Psoas muscle (tissue), 8 donors: ENCODE results near the gene TPSAB1. TPM values are rescaled to one million over a fixed set of nuclear protein-coding genes. Genes with fewer than 3 reads are reported as not detected.

Experiments used
- ATAC-seq, 4 donors: fragments of 200-7000 bp; cut with Tn5 transposase; one replicate each; pipeline ENCODE4 v1.9.1; 2020; ENCODE audit warnings: moderate library complexity in 3 of 4, mild to moderate bottlenecking in 2 of 4
- DNase-seq, 2 donors: peaks; one replicate each; pipeline ENCODE4 v3.0.0-alpha.2; 2020
- H3K27ac ChIP-seq: fragments of 200-600 bp; one replicate; pipeline ENCODE4 v1.8.0; 2022
- H3K27me3 ChIP-seq, 3 donors: fragments of 200-600 bp in 1 of 3; one replicate each; pipeline versions ENCODE4 v1.6.1 to v1.8.0; 2013 to 2022; ENCODE audit warnings: low read length in 2 of 3, mild to moderate bottlenecking in 2 of 3, moderate library complexity in 1 of 3; ENCODE audit not compliant: insufficient read depth in 3 of 3
- H3K36me3 ChIP-seq, 2 donors: fragments of 200-600 bp in 1 of 2; one replicate each; pipeline versions ENCODE4 v1.6.1 to v1.8.0; 2013 to 2022; ENCODE audit warnings: low read depth in 1 of 2, mild to moderate bottlenecking in 1 of 2, moderate library complexity in 1 of 2; ENCODE audit not compliant: insufficient read depth in 1 of 2
- H3K4me1 ChIP-seq: fragments of 200-600 bp; one replicate; pipeline ENCODE4 v1.8.0; 2022
- H3K4me3 ChIP-seq: fragments of 200-600 bp; one replicate; pipeline ENCODE4 v1.8.0; 2022; ENCODE audit warnings: mild to moderate bottlenecking
- H3K9me3 ChIP-seq: fragments of 200-600 bp; one replicate; pipeline ENCODE4 v1.8.0; 2022
- CTCF ChIP-seq: fragments of 200-600 bp; IDR thresholded peaks from one replicate; pipeline ENCODE4 v1.8.0; 2022; ENCODE audit warnings: antibody characterized with exemption
- WGBS, 3 donors: extraction: QIAGEN DNeasy Blood & Tissue Kit; methylation state at CpG; one replicate each; pipeline versions ENCODE4 v1.1.6 to v1.1.7; 2013; 5-methylcytosine and 5-hydroxymethylcytosine counted together
- intact Hi-C, 2 donors: fragments of 100-400 bp; cut with DNase I; formaldehyde crosslinking; loops; one replicate each; pipeline versions ENCODE4 v1.11.0 to v1.14.2; 2022
- polyA plus RNA-seq, 3 donors: library from polyadenylated mRNA; stranded (reverse); fragments of 200-250 nt; gene quantifications; one replicate each; pipeline ENCODE4 v1.2.3, GENCODE V29; 2013
- total RNA-seq, 4 donors: library from RNA; stranded (reverse); fragmentation: NEBNext Ultra II Directional in 2 of 4; extraction: Animal tissue kit (Norgen Biotek cat#: 25700) in 2 of 4; gene quantifications; one replicate each; pipeline versions ENCODE4 v1.2.1 to v1.2.4, GENCODE V29; 2021 to 2023
- donor health status: healthy with polysubstance abuse.
- donor health status: DM: no; HTN: no; CAD: no; lungs with moderate emphysema.
- donor health status: Bipolar disorder and iron deficiency.
- donor health status: healthy.
- donor health status: DM: yes; HTN: yes; CAD: no.
- donor health status: DM: no; HTN: no; CAD: no.
- donor health status: DM: no; HTN: no; CAD: no.
- donor health status: DM: yes; HTN: yes; CAD: no.

The TPSAB1 gene
- total and polyA plus RNA-seq, 7 donors = 1.3 to 8.9 (median 4.0) TPM

GRCh38 chr16:1202274-1202673, 38.2 kb upstream of the TPSAB1 start:
- intact Hi-C loops = no loop called here
- Histone ChIP-seq H3K4me3 (no peak overlapping the region), H3K4me1 (no peaks in the 10 kb centered on the region), H3K27me3 (peaks cover 0 to 11% (median 4%) of the 10 kb centered on the region in 3 donors), H3K27ac (no peak overlapping the region), H3K9me3 (no peaks in the 10 kb centered on the region), H3K36me3 (no peaks in the 10 kb centered on the region)
- TF ChIP-seq CTCF = no peak
- DNase-seq = no peak
- ATAC-seq = no peak
- 88 to 91% (median 90%) methylated on average over 18 of the region's 18 CpGs for WGBS, 3 donors

DNA sequence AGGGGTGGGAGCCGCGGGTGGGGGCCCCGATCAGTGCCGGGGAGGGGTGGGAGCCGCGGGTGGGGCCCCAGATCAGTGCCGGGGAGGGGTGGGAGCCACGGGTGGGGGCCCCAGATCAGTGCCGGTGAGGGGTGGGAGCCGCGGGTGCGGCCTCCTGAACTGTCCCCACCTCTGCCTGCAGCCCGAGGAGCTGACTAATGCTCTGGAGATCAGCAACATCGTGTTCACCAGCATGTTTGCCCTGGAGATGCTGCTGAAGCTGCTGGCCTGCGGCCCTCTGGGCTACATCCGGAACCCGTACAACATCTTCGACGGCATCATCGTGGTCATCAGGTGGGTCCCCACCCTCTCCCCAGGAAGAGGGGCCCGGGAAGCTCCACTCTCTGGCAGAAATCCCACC, 35.6 kb upstream of the TPSAB1 start:
- no peak overlapping the region for H3K27ac ChIP-seq
- intact Hi-C loops = no loop called here
- H3K4me3 ChIP-seq = no peak overlapping the region
- DNase-seq (no peak), ATAC-seq (no peak)
- H3K36me3 ChIP-seq = no peaks in the 10 kb centered on the region
- WGBS, 3 donors = 77 to 84% (median 78%) methylated on average over 13 to 16 of the region's 21 CpGs
- H3K9me3 ChIP-seq = no peaks in the 10 kb centered on the region
- H3K27me3 ChIP-seq = peaks cover 0 to 14% (median 6%) of the 10 kb centered on the region in 3 donors
- no peak for TF ChIP-seq CTCF
- H3K4me1 ChIP-seq = no peaks in the 10 kb centered on the region

- peaks cover 0 to 19% (median 8%) of the 10 kb centered on the region in 3 donors for H3K27me3 ChIP-seq
- no peaks in the 10 kb centered on the region for H3K9me3 ChIP-seq
- TF ChIP-seq CTCF = no peak
- H3K36me3 ChIP-seq = no peaks in the 10 kb centered on the region
- ATAC-seq (no peak), DNase-seq (no peak)
- no peak overlapping the region for H3K4me3 ChIP-seq
- H3K4me1 ChIP-seq = no peaks in the 10 kb centered on the region
- intact Hi-C loops = no loop called here
- WGBS, 3 donors = 62 to 70% (median 67%) methylated on average over 9 of the region's 9 CpGs
- no peak overlapping the region for H3K27ac ChIP-seq
These were observed 34.2 kb upstream of the TPSAB1 start for GRCh38 chr16:1206326-1206725.

- Histone ChIP-seq H3K27ac (no peak overlapping the region), H3K4me3 (no peak overlapping the region), H3K4me1 (no peaks in the 10 kb centered on the region), H3K36me3 (no peaks in the 10 kb centered on the region), H3K9me3 (no peaks in the 10 kb centered on the region), H3K27me3 (peaks cover 0 to 19% (median 7%) of the 10 kb centered on the region in 3 donors)
- ATAC-seq = no peak
- 69 to 81% (median 72%) methylated on average over 14 to 16 of the region's 16 CpGs for WGBS, 3 donors
- no peak for TF ChIP-seq CTCF
- intact Hi-C loops = no loop called here
- DNase-seq = no peak
These were observed 33.7 kb upstream of the TPSAB1 start for GRCh38 chr16:1206786-1207185.

DNA sequence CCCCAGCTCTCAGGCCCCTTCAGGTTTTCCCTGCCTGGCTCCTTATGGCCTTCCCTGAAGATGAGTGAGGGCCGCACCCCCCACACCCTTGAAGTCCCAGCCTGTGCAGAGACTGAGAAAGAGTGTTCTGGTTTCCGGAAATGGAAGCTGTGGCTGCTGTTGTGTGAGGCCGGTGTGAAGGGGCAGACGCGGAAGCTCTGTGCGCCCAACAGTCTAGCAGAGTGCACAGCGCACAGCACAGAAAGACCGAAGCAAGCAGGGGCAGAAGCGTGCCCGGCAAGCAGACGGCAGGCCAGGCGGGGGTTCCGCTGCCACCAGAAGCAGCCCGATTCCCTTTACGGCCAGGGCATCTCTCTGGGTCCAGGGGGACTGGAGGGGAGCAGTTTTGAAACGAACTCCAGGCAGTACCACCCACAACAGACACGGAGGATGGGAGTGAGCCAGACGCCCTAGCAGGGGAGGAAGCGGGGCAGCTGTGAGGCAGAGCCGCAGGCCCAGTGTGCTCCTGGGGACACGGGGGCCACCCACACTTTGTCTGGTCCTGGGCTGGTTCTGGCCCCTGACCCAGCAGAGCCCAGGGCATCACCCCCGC, 32.2 kb upstream of the TPSAB1 start:
- Histone ChIP-seq H3K27ac (no peak overlapping the region), H3K4me3 (no peak overlapping the region), H3K27me3 (peaks cover 0 to 27% (median 4%) of the 10 kb centered on the region in 3 donors), H3K36me3 (no peaks in the 10 kb centered on the region), H3K4me1 (no peaks in the 10 kb centered on the region), H3K9me3 (no peaks in the 10 kb centered on the region)
- WGBS, 3 donors = 78 to 84% (median 79%) methylated on average over 20 to 22 of the region's 22 CpGs
- intact Hi-C loops = no loop called here
- DNase-seq = no peak
- TF ChIP-seq CTCF = no peak
- ATAC-seq = no peak
